Calu3 (cell line): ENCODE results near the gene DRD5. TPM values are rescaled to one million over a fixed set of nuclear protein-coding genes. Genes with fewer than 3 reads are reported as not detected.
"Not testable (repeated sequence)": the region's sequence is repeated elsewhere in the genome, so short reads cannot be mapped to it uniquely, and the experiment has no call there.

Experiments used
- BruUV-seq: library from RNA; stranded (reverse); fragments of 400-500 nt; replicated peaks from 2 replicates; lab custom pipeline; 2021; lab: Mats Ljungman, UMichigan
- CTCF ChIA-PET: fragments of 300-600 bp; sonication (Branson Sonifier 250); formaldehyde crosslinking; loops from one replicate; lab custom pipeline; 2022; ENCODE audit warnings: antibody characterized with exemption; lab: Charles Lee
- DNase-seq: peaks from one replicate; pipeline ENCODE4 v3.0.0; 2022
- H3K27ac Mint-ChIP-seq: one replicate; pipeline ENCODE4 v1.8.0; 2022; ENCODE audit warnings: mixed read lengths; ENCODE audit not compliant: unreplicated experiment
- H3K27me3 Mint-ChIP-seq: one replicate; pipeline ENCODE4 v1.8.0; 2022; ENCODE audit warnings: mixed read lengths; ENCODE audit not compliant: unreplicated experiment
- H3K36me3 Mint-ChIP-seq: one replicate; pipeline ENCODE4 v1.8.0; 2022; ENCODE audit warnings: mild to moderate bottlenecking, moderate library complexity, mixed read lengths; ENCODE audit not compliant: insufficient read depth, unreplicated experiment
- H3K4me1 Mint-ChIP-seq: one replicate; pipeline ENCODE4 v1.8.0; 2022; ENCODE audit warnings: mild to moderate bottlenecking, low read depth, mixed read lengths; ENCODE audit not compliant: unreplicated experiment
- H3K4me3 Mint-ChIP-seq: one replicate; pipeline ENCODE4 v1.8.0; 2022; ENCODE audit warnings: mild to moderate bottlenecking, low read depth, moderate library complexity, mixed read lengths; ENCODE audit not compliant: unreplicated experiment
- H3K9me3 Mint-ChIP-seq: one replicate; pipeline ENCODE4 v1.8.0; 2022; ENCODE audit warnings: low read depth, mixed read lengths; ENCODE audit not compliant: unreplicated experiment
- CTCF ChIP-seq: fragments of 200-600 bp; IDR thresholded peaks from one replicate; pipeline ENCODE4 v1.8.0; 2022; ENCODE audit warnings: antibody characterized with exemption; ENCODE audit not compliant: unreplicated experiment
- intact Hi-C: fragments of 100-400 bp; cut with micrococcal nuclease; formaldehyde crosslinking; loops from one replicate; pipeline ENCODE4 v1.10.0; 2022; ENCODE audit not compliant: unreplicated experiment
- total RNA-seq: library from RNA; stranded (reverse); gene quantifications from 2 replicates; pipeline ENCODE4 v1.2.3, GENCODE V29; 2022

The DRD5 gene
- total RNA-seq, 1 experiment from 2014 or later, result not detected

DNA sequence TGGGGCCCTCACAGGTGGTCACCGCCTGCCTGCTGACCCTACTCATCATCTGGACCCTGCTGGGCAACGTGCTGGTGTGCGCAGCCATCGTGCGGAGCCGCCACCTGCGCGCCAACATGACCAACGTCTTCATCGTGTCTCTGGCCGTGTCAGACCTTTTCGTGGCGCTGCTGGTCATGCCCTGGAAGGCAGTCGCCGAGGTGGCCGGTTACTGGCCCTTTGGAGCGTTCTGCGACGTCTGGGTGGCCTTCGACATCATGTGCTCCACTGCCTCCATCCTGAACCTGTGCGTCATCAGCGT is 652 bp downstream of the DRD5 start:
- no peak for DNase-seq
- H3K4me1 Mint-ChIP-seq, result no peaks in the 10 kb centered on the region
- H3K4me3 Mint-ChIP-seq, result no peak overlapping the region
- no peaks in the 10 kb centered on the region for H3K9me3 Mint-ChIP-seq
- no peak for TF ChIP-seq CTCF
- H3K27me3 Mint-ChIP-seq, result peaks cover 28% of the 10 kb centered on the region
- H3K36me3 Mint-ChIP-seq, result no peaks in the 10 kb centered on the region
- BruUV-seq, result no TSS peak
- CTCF ChIA-PET, result no interaction called here
- intact Hi-C loops, result no loop called here
- H3K27ac Mint-ChIP-seq, result no peak overlapping the region

DNA sequence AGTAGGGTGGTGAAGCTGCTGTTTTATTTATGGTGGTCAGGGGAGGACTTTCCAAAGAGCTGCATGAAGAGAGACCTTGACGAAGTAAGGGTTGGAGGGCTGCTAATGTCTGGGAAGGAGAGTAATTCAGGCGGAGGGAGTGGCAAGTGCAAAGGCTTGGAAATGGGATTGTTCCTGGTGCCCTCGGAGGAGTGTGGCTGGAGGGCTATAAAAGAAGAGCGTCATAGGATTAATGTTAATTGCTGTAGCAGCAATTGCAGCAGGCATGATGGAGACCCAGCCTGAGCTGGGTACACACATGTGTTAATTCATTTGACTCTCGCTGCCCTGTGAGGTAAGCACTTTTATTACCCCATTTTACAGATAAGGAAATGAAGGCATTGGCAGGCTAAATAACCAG is 4.5 kb downstream of the DRD5 start:
- DNase-seq, H3K4me1 Mint-ChIP-seq, H3K36me3 Mint-ChIP-seq, H3K4me3 Mint-ChIP-seq, intact Hi-C loops, H3K9me3 Mint-ChIP-seq, CTCF ChIA-PET, H3K27ac Mint-ChIP-seq, H3K27me3 Mint-ChIP-seq, BruUV-seq: not testable (repeated sequence)

DNA sequence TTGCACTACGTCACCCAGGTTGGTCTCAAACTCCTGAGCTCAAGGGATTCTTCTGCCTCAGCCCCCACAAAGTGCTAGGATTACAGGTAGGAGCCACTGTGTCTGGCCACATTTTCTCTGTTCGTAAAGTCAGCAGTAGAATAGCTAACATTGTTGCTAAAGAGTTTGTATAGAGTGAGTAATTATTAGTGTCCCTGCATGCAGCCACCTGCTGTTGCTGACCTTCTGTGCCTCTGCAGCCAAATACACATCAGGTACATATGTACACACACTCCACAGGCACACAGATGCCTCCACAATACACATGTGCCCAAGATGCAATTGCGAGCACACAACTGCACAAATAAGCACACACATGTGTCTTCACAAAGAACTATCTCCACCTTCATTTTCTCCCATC is 10.9 kb downstream of the DRD5 start:
- H3K9me3 Mint-ChIP-seq, result no peaks in the 10 kb centered on the region
- no peak overlapping the region for H3K4me3 Mint-ChIP-seq
- CTCF ChIA-PET, result no interaction called here
- TF ChIP-seq CTCF, result no peak
- no peaks in the 10 kb centered on the region for H3K36me3 Mint-ChIP-seq
- intact Hi-C loops, result no loop called here
- no peaks in the 10 kb centered on the region for H3K27me3 Mint-ChIP-seq
- DNase-seq, result no peak
- H3K4me1 Mint-ChIP-seq, result no peaks in the 10 kb centered on the region
- H3K27ac Mint-ChIP-seq, result no peak overlapping the region
- BruUV-seq, result no TSS peak

DNA sequence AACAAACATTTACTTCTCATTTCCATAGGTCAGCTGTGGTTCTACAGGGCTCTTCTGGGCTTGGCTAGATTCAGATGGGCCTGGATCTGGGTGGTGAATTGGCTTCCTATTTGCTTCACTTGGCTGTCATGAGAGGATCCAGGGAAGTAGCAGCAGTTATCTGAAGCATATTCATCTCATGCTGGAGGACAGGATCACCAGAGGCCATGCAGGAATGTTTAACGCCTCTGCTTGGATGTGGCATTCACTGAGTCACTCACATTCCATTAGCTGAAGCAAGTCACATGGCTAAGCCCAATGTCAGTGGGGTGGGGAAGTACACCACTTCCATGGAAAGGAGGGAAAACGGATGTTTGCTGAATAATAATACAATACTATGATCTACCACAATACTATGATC is 15.2 kb downstream of the DRD5 start:
- H3K36me3 Mint-ChIP-seq, H3K4me3 Mint-ChIP-seq, intact Hi-C loops, H3K27ac Mint-ChIP-seq, H3K27me3 Mint-ChIP-seq, H3K4me1 Mint-ChIP-seq, CTCF ChIA-PET, DNase-seq, BruUV-seq, H3K9me3 Mint-ChIP-seq: not testable (repeated sequence)

GRCh38 chr4:9800848-9801247 is 19.4 kb downstream of the DRD5 start:
- H3K9me3 Mint-ChIP-seq, result no peaks in the 10 kb centered on the region
- no TSS peak for BruUV-seq

More at GRCh38 chr4:9800848-9801247, 19.4 kb downstream of the DRD5 start:
- no peak for DNase-seq
- peaks cover 12% of the 10 kb centered on the region for H3K27me3 Mint-ChIP-seq
- H3K36me3 Mint-ChIP-seq, result no peaks in the 10 kb centered on the region
- intact Hi-C loops, result no loop called here
- CTCF ChIA-PET, result no interaction called here
- TF ChIP-seq CTCF, result no peak
- no peak overlapping the region for H3K27ac Mint-ChIP-seq
- H3K4me1 Mint-ChIP-seq, result no peaks in the 10 kb centered on the region
- no peak overlapping the region for H3K4me3 Mint-ChIP-seq
